Endothelial cell of umbilical vein (primary cell): ENCODE results near the gene ADD2.

Experiments used
- CTCF ChIP-seq, 2 donors: IDR thresholded peaks; 1 replicate in 1 of 2; 2 replicates in 1 of 2; pipeline ENCODE4 v1.5.1; 2011; ENCODE audit warnings: low read length in 2 of 2, mild to moderate bottlenecking in 2 of 2, moderate library complexity in 2 of 2, control low read depth in 1 of 2, inconsistent platforms in 1 of 2, low read depth in 1 of 2; ENCODE audit not compliant: insufficient read depth in 1 of 2; ENCODE audit errors: extremely low read depth in 1 of 2
- EZH2 ChIP-seq: IDR thresholded peaks from 2 replicates; pipeline ENCODE4 v1.6.1; 2012; ENCODE audit warnings: borderline replicate concordance, low read depth, mild to moderate bottlenecking, moderate library complexity, low read length, inconsistent platforms; ENCODE audit not compliant: severe bottlenecking
- FOS ChIP-seq: IDR thresholded peaks from 2 replicates; pipeline ENCODE4 v1.6.1; 2011; ENCODE audit warnings: mild to moderate bottlenecking, low read length, moderate library complexity, borderline replicate concordance; ENCODE audit not compliant: insufficient read depth
- GATA2 ChIP-seq: IDR thresholded peaks from 2 replicates; pipeline ENCODE4 v1.7.0; 2011; ENCODE audit warnings: low read depth, mild to moderate bottlenecking, moderate library complexity, mixed read lengths, low read length; ENCODE audit not compliant: insufficient read length, insufficient read depth
- JUN ChIP-seq: IDR thresholded peaks from 2 replicates; pipeline ENCODE4 v1.6.1; 2011; ENCODE audit warnings: borderline replicate concordance, low read depth; ENCODE audit not compliant: insufficient read length, insufficient read depth
- MAX ChIP-seq: IDR thresholded peaks from 2 replicates; pipeline ENCODE4 v1.6.1; 2011; ENCODE audit not compliant: insufficient read depth, insufficient read length
- MYC ChIP-seq: IDR thresholded peaks from one replicate; pipeline ENCODE4 v1.6.1; 2011; ENCODE audit warnings: mild to moderate bottlenecking, low read depth, low read length
- POLR2A ChIP-seq: IDR thresholded peaks from 2 replicates; pipeline ENCODE4 v1.6.1; 2012; ENCODE audit warnings: low read depth, mild to moderate bottlenecking, control low read depth, low read length
- POLR2AphosphoS5 ChIP-seq: IDR thresholded peaks from 2 replicates; pipeline ENCODE4 v1.6.1; 2012; ENCODE audit warnings: low read depth, mild to moderate bottlenecking, control low read depth, low read length, moderate library complexity; ENCODE audit not compliant: insufficient read depth

GRCh38 chr2:70664525-70664924 is 103.5 kb downstream of the ADD2 start:
- TF ChIP-seq CTCF (IDR thresholded peaks at IDR 0.05; ENCODE audit: extremely low read depth in 1 of 2, insufficient read depth in 1 of 2, low read depth in 1 of 2, low read length in 2 of 2): no peak
- TF ChIP-seq POLR2A: no peak
- TF ChIP-seq EZH2: no peak
- no peak for TF ChIP-seq POLR2AphosphoS5
- no peak for TF ChIP-seq MAX
- no peak for TF ChIP-seq JUN
- no peak for TF ChIP-seq MYC
- no peak for TF ChIP-seq FOS
- TF ChIP-seq GATA2: no peak
